ENCODE measurements around the gene ABCB11.

- TF ChIP-seq, protein P1, sequence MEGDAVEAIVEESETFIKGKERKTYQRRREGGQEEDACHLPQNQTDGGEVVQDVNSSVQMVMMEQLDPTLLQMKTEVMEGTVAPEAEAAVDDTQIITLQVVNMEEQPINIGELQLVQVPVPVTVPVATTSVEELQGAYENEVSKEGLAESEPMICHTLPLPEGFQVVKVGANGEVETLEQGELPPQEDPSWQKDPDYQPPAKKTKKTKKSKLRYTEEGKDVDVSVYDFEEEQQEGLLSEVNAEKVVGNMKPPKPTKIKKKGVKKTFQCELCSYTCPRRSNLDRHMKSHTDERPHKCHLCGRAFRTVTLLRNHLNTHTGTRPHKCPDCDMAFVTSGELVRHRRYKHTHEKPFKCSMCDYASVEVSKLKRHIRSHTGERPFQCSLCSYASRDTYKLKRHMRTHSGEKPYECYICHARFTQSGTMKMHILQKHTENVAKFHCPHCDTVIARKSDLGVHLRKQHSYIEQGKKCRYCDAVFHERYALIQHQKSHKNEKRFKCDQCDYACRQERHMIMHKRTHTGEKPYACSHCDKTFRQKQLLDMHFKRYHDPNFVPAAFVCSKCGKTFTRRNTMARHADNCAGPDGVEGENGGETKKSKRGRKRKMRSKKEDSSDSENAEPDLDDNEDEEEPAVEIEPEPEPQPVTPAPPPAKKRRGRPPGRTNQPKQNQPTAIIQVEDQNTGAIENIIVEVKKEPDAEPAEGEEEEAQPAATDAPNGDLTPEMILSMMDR (IDR thresholded peaks at IDR 0.05), result no peak
- TF ChIP-seq EP300 (IDR thresholded peaks at IDR 0.05), result no peak
Observed at GRCh38 chr2:169012812-169013627, 18.1 kb downstream of the ABCB11 start.

All from stomach (tissue), 4 donors.